HepG2 (cell line): ENCODE measurements around the gene SERINC1.
"Not testable (repeated sequence)": the region's sequence is repeated elsewhere in the genome, so short reads cannot be mapped to it uniquely, and the experiment has no call there.

Experiments
- E2F5 ChIP-seq: sonication (generic); formaldehyde crosslinking; conservative IDR thresholded peaks from 2 replicates; pipeline ENCODE4 v1.4.0; 2020; ENCODE audit warnings: missing genetic modification reagents
- EZH2 ChIP-seq: conservative IDR thresholded peaks from 2 replicates; pipeline ENCODE4 v1.6.1; 2012; ENCODE audit warnings: mild to moderate bottlenecking, low read depth, low read length, moderate library complexity
- GTF2F1 ChIP-seq: fragments of 150-350 bp; IDR thresholded peaks from 2 replicates; pipeline ENCODE4 v1.6.1; 2014; ENCODE audit warnings: low read length
- RAD51 ChIP-seq: fragments of 450-650 bp; IDR thresholded peaks from 2 replicates; pipeline ENCODE4 v1.6.1; 2016; ENCODE audit warnings: borderline replicate concordance
- RORA ChIP-seq: sonication (generic); formaldehyde crosslinking; IDR thresholded peaks from 2 replicates; pipeline ENCODE4 v1.5.0; 2020; ENCODE audit warnings: mild to moderate bottlenecking, missing genetic modification reagents, moderate library complexity
- TAF1 ChIP-seq: sonication (generic); formaldehyde crosslinking; IDR thresholded peaks from 2 replicates; pipeline ENCODE4 v1.4.0; 2020; ENCODE audit warnings: missing genetic modification reagents
- ZFX ChIP-seq: sonication (generic); formaldehyde crosslinking; IDR thresholded peaks from 2 replicates; pipeline ENCODE4 v1.4.0; 2020; ENCODE audit warnings: mild to moderate bottlenecking, low read depth, missing genetic modification reagents, moderate library complexity
- ZNF773 ChIP-seq: sonication (generic); formaldehyde crosslinking; IDR thresholded peaks from 2 replicates; pipeline ENCODE4 v1.4.0; 2020; ENCODE audit warnings: missing genetic modification reagents, borderline replicate concordance

GRCh38 chr6:122459865-122460416 is 11.7 kb downstream of the SERINC1 start:
- not testable (repeated sequence) for TF ChIP-seq ZNF773 (CRISPR knock-in tag); ZFX (CRISPR knock-in tag); RORA; GTF2F1; TAF1; EZH2; RAD51; E2F5 (CRISPR knock-in tag)
